Sigmoid colon (tissue), 4 donors: Measurements from ENCODE around the gene SNTG2.

Experiments used
- CTCF ChIP-seq, 4 experiments: fragments of 450-650 bp in 3 of 4; fragments of 200-600 bp in 1 of 4; IDR thresholded peaks; one replicate each; pipeline ENCODE4 v1.5.1; 2016 to 2019; ENCODE audit warnings: antibody characterized with exemption in 4 of 4, mild to moderate bottlenecking in 3 of 4, moderate library complexity in 2 of 4
- POLR2AphosphoS5 ChIP-seq, 4 donors: sonication (generic); formaldehyde crosslinking; IDR thresholded peaks; one replicate each; pipeline ENCODE4 v1.6.1; 2017; ENCODE audit warnings: antibody characterized with exemption in 4 of 4

GRCh38 chr2:1363367-1363766 lies 412.7 kb downstream of the SNTG2 start:
- TF ChIP-seq CTCF (IDR thresholded peaks at IDR 0.05), result no peak
- TF ChIP-seq POLR2AphosphoS5 (IDR thresholded peaks at IDR 0.05), result no peak
